OCI-LY7 (cell line): ENCODE data around the gene SERPINB5. TPM values are rescaled to one million over a fixed set of nuclear protein-coding genes. Genes with fewer than 3 reads are reported as not detected.

Source experiments
- BruUV-seq: library from RNA; stranded (reverse); fragments of 400-500 nt; replicated peaks from 2 replicates; lab custom pipeline; 2021; lab: Mats Ljungman, UMichigan
- CTCF ChIA-PET: fragments of 300-600 bp; sonication (Branson Sonifier 250); formaldehyde crosslinking; loops from one replicate; lab custom pipeline; 2022; ENCODE audit warnings: antibody characterized with exemption; ENCODE audit not compliant: unreplicated experiment; lab: Charles Lee
- POLR2A ChIA-PET: fragments of 300-600 bp; sonication (Branson Sonifier 250); formaldehyde crosslinking; loops from one replicate; lab custom pipeline; 2022; ENCODE audit warnings: antibody characterized with exemption; lab: Charles Lee
- DNase-seq: peaks from one replicate; pipeline ENCODE4 v3.0.0-alpha.2; 2015; ENCODE audit warnings: low spot score
- H2AFZ ChIP-seq: fragments of 200-600 bp; sonication (generic), shearing (Covaris generic); 2 replicates; pipeline ENCODE4 v1.6.1; 2014; ENCODE audit warnings: mild to moderate bottlenecking, antibody characterized with exemption, low read length, moderate library complexity
- H3K27ac ChIP-seq: fragments of 200-600 bp; sonication (generic); 2 replicates; pipeline ENCODE4 v1.5.1; 2014; ENCODE audit warnings: mixed run types, low read depth, mild to moderate bottlenecking, moderate library complexity, low read length, inconsistent platforms; ENCODE audit not compliant: poor library complexity, severe bottlenecking
- H3K36me3 ChIP-seq: fragments of 200-600 bp; sonication (generic); 2 replicates; pipeline ENCODE4 v1.6.1; 2014; ENCODE audit warnings: mild to moderate bottlenecking, antibody characterized with exemption, low read length, moderate library complexity, mixed read lengths; ENCODE audit not compliant: insufficient read depth
- H3K4me1 ChIP-seq: fragments of 200-600 bp; sonication (generic); 2 replicates; pipeline ENCODE4 v1.5.1; 2014; ENCODE audit warnings: mild to moderate bottlenecking, low read length; ENCODE audit not compliant: insufficient read depth, poor library complexity, severe bottlenecking
- H3K4me2 ChIP-seq: fragments of 200-600 bp; sonication (generic); 2 replicates; pipeline ENCODE4 v1.6.1; 2014; ENCODE audit warnings: mild to moderate bottlenecking, low read length
- H3K4me3 ChIP-seq: fragments of 200-600 bp; sonication (generic); 2 replicates; pipeline ENCODE4 v1.5.1; 2014; ENCODE audit warnings: mild to moderate bottlenecking, low read depth, low read length; ENCODE audit not compliant: poor library complexity, severe bottlenecking
- H3K79me2 ChIP-seq: fragments of 200-600 bp; sonication (generic); 2 replicates; pipeline ENCODE4 v1.6.1; 2016; ENCODE audit warnings: low read depth, mild to moderate bottlenecking, low read length, moderate library complexity, mixed read lengths; ENCODE audit not compliant: insufficient read depth
- H3K9me2 ChIP-seq: fragments of 200-600 bp; sonication (generic); 2 replicates; pipeline ENCODE4 v1.6.1; 2016; ENCODE audit warnings: mild to moderate bottlenecking, low read length, mixed read lengths; ENCODE audit not compliant: insufficient read depth
- H3K9me3 ChIP-seq: fragments of 200-600 bp; sonication (generic); 2 replicates; pipeline ENCODE4 v1.6.1; 2014; ENCODE audit warnings: mild to moderate bottlenecking, mixed run types, low read length, mixed read lengths
- H4K20me1 ChIP-seq: fragments of 200-600 bp; sonication (generic); 2 replicates; pipeline ENCODE4 v1.6.1; 2014; ENCODE audit warnings: mild to moderate bottlenecking, antibody characterized with exemption, low read length, moderate library complexity, mixed read lengths; ENCODE audit not compliant: insufficient read depth
- CTCF ChIP-seq: fragments of 200-600 bp; sonication (generic); conservative IDR thresholded peaks from 2 replicates; pipeline ENCODE4 v1.5.1; 2014; ENCODE audit warnings: mild to moderate bottlenecking, antibody characterized with exemption, low read length, moderate library complexity, mixed read lengths
- EZH2phosphoT487 ChIP-seq: fragments of 200-600 bp; sonication (generic); IDR thresholded peaks from 2 replicates; pipeline ENCODE4 v1.6.1; 2018; ENCODE audit warnings: low read depth, borderline replicate concordance, mild to moderate bottlenecking, mixed run types, antibody characterized with exemption, low read length, moderate library complexity, mixed read lengths
- intact Hi-C: fragments of 100-400 bp; cut with micrococcal nuclease; formaldehyde crosslinking; loops from one replicate; pipeline ENCODE4 v1.10.0; 2022; ENCODE audit not compliant: unreplicated experiment
- total RNA-seq, 2 experiments: library from RNA; depleted of rRNA in 1 of 2; stranded (reverse); fragments of >200 nt in 1 of 2; shearing (Covaris generic) in 1 of 2; gene quantifications; 2 replicates each; pipeline ENCODE4 v1.2.3, GENCODE V29; 2014 to 2022

SERPINB5 gene
- total RNA-seq, 2 experiments from 2014 or later, result not detected

- no peak for DNase-seq
- H3K36me3 ChIP-seq, result no peaks in the 10 kb centered on the region
- no peaks in the 10 kb centered on the region for H4K20me1 ChIP-seq
- H2AFZ ChIP-seq, result no peak overlapping the region
- H3K4me1 ChIP-seq, result no peaks in the 10 kb centered on the region
- H3K4me2 ChIP-seq, result no peak overlapping the region
- intact Hi-C loops, result no loop called here
- TF ChIP-seq EZH2phosphoT487, result no peak
- no peak for TF ChIP-seq CTCF
- H3K27ac ChIP-seq, result no peak overlapping the region
- ChIA-PET POLR2A (no interaction called here), CTCF (no interaction called here)
- no peaks in the 10 kb centered on the region for H3K9me3 ChIP-seq
- H3K4me3 ChIP-seq, result no peak overlapping the region
- BruUV-seq, result no TSS peak
- H3K79me2 ChIP-seq, result no peaks in the 10 kb centered on the region
- H3K9me2 ChIP-seq, result no peaks in the 10 kb centered on the region
Measured at GRCh38 chr18:63532471-63532870, 55.7 kb downstream of the SERPINB5 start.

GRCh38 chr18:63534615-63535014, 57.9 kb downstream of the SERPINB5 start:
- CTCF ChIA-PET, result no interaction called here
- intact Hi-C loops, result no loop called here

More at GRCh38 chr18:63534615-63535014, 57.9 kb downstream of the SERPINB5 start:
- BruUV-seq, result no TSS peak
- H4K20me1 ChIP-seq, result no peaks in the 10 kb centered on the region
- no peak overlapping the region for H3K4me3 ChIP-seq
- H3K36me3 ChIP-seq, result no peaks in the 10 kb centered on the region
- H3K4me2 ChIP-seq, result no peak overlapping the region
- no peak for DNase-seq
- H3K4me1 ChIP-seq, result no peaks in the 10 kb centered on the region
- TF ChIP-seq EZH2phosphoT487, result no peak
- no peak for TF ChIP-seq CTCF
- no peaks in the 10 kb centered on the region for H3K9me3 ChIP-seq
- H3K9me2 ChIP-seq, result no peaks in the 10 kb centered on the region
- no peak overlapping the region for H3K27ac ChIP-seq
- no peaks in the 10 kb centered on the region for H3K79me2 ChIP-seq
- H2AFZ ChIP-seq, result no peak overlapping the region
- POLR2A ChIA-PET, result no interaction called here
